ENCODE data around the gene DIS3.

DIS3 gene

DNA sequence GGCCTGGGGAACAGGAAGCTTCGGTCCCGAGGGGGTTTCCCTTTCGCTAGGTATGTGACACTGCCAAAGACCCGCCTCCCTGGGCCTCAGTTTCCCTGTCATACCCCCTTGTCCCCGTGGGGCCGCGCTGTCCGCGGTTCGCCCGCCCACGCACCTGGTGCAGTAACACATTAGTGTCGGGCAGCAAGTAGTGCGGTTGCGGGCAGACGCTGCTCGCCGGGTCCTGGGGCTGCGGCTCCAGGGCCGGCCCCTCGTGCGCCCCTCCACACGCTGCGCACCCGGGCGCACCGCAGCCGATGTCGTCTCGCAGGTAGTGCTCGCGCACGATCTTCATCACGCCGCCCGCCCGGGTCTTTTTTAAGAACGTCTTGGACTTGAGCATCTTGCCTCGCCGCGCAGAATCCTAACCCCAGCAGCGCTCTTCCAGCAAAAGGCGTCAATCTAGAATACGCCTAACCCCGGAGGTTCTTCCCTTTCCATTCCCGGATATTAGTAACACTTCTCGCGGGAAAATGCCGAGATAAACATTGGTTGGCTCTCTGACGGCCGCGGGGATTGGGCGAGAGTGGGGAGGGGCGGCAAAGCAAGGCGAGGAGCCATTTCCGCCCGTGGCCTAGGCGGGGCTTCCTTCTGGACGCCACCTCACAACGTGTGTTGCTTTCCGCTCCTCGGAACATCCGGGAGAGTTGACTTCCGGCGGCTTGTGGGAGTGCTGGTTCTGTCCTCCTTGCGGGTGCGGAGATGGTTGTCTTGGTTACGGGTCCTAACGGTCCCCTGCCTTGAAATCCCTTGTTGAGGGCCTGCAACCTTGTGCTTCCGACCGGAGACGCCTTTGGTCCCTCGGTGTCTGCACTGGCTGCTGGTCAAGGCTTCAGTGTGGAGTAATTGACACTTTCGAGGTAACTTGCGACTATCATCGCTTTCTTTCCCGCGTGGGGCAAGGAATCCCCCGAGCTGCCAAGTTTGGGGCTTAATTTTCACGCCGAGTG lies at the start of gene DIS3, which contains the start of gene PIBF1 (continued):
- TF ChIP-seq, protein P1, sequence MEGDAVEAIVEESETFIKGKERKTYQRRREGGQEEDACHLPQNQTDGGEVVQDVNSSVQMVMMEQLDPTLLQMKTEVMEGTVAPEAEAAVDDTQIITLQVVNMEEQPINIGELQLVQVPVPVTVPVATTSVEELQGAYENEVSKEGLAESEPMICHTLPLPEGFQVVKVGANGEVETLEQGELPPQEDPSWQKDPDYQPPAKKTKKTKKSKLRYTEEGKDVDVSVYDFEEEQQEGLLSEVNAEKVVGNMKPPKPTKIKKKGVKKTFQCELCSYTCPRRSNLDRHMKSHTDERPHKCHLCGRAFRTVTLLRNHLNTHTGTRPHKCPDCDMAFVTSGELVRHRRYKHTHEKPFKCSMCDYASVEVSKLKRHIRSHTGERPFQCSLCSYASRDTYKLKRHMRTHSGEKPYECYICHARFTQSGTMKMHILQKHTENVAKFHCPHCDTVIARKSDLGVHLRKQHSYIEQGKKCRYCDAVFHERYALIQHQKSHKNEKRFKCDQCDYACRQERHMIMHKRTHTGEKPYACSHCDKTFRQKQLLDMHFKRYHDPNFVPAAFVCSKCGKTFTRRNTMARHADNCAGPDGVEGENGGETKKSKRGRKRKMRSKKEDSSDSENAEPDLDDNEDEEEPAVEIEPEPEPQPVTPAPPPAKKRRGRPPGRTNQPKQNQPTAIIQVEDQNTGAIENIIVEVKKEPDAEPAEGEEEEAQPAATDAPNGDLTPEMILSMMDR (tag by site-specific recombination; IDR thresholded peaks at IDR 0.05), result peak; percentile 53
- peak; percentile 71 for TF ChIP-seq GLIS1 (tag by site-specific recombination; IDR thresholded peaks at IDR 0.05)
- TF ChIP-seq KLF8 (tag by site-specific recombination; IDR thresholded peaks at IDR 0.05), result no peak
- TF ChIP-seq, protein P2, sequence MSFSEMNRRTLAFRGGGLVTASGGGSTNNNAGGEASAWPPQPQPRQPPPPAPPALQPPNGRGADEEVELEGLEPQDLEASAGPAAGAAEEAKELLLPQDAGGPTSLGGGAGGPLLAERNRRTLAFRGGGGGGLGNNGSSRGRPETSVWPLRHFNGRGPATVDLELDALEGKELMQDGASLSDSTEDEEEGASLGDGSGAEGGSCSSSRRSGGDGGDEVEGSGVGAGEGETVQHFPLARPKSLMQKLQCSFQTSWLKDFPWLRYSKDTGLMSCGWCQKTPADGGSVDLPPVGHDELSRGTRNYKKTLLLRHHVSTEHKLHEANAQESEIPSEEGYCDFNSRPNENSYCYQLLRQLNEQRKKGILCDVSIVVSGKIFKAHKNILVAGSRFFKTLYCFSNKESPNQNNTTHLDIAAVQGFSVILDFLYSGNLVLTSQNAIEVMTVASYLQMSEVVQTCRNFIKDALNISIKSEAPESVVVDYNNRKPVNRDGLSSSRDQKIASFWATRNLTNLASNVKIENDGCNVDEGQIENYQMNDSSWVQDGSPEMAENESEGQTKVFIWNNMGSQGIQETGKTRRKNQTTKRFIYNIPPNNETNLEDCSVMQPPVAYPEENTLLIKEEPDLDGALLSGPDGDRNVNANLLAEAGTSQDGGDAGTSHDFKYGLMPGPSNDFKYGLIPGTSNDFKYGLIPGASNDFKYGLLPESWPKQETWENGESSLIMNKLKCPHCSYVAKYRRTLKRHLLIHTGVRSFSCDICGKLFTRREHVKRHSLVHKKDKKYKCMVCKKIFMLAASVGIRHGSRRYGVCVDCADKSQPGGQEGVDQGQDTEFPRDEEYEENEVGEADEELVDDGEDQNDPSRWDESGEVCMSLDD (tag by site-specific recombination; IDR thresholded peaks at IDR 0.05), result no peak
- TF ChIP-seq KLF1 (tag by site-specific recombination; IDR thresholded peaks at IDR 0.05), result no peak
- no peak for TF ChIP-seq ZNF785 (tag by site-specific recombination; IDR thresholded peaks at IDR 0.05)
- TF ChIP-seq ZBTB6 (tag by site-specific recombination; IDR thresholded peaks at IDR 0.05), result no peak
- no peak for TF ChIP-seq PRDM4 (tag by site-specific recombination; IDR thresholded peaks at IDR 0.05)
- TF ChIP-seq ZNF184 (tag by site-specific recombination; IDR thresholded peaks at IDR 0.05), result no peak
- TF ChIP-seq ZBTB20 (tag by site-specific recombination; IDR thresholded peaks at IDR 0.05), result peak; percentile 88
- peak; percentile 55; the same call in 1 of the 2 replicates for TF ChIP-seq IKZF3 (tag by site-specific recombination; IDR thresholded peaks at IDR 0.05)
- TF ChIP-seq, protein P3, sequence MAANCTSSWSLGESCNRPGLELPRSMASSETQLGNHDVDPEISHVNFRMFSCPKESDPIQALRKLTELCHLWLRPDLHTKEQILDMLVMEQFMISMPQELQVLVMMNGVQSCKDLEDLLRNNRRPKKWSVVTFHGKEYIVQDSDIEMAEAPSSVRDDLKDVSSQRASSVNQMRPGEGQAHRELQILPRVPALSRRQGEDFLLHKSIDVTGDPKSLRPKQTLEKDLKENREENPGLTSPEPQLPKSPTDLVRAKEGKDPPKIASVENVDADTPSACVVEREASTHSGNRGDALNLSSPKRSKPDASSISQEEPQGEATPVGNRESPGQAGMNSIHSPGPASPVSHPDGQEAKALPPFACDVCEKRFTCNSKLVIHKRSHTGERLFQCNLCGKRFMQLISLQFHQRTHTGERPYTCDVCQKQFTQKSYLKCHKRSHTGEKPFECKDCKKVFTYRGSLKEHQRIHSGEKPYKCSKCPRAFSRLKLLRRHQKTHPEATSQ (tag by site-specific recombination; IDR thresholded peaks at IDR 0.05), result no peak
- TF ChIP-seq, protein P4, sequence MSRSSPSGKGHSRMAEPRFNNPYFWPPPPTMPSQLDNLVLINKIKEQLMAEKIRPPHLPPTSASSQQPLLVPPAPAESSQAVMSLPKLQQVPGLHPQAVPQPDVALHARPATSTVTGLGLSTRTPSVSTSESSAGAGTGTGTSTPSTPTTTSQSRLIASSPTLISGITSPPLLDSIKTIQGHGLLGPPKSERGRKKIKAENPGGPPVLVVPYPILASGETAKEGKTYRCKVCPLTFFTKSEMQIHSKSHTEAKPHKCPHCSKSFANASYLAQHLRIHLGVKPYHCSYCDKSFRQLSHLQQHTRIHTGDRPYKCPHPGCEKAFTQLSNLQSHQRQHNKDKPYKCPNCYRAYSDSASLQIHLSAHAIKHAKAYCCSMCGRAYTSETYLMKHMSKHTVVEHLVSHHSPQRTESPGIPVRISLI (tag by site-specific recombination; IDR thresholded peaks at IDR 0.05), result no peak
- TF ChIP-seq ZNF366 (tag by site-specific recombination; conservative IDR thresholded peaks at IDR 0.05), result no peak
- TF ChIP-seq ZNF501 (tag by site-specific recombination; IDR thresholded peaks at IDR 0.05), result no peak
- TF ChIP-seq ZFP3 (tag by site-specific recombination; IDR thresholded peaks at IDR 0.05; ENCODE audit: low read depth), result no peak
- no peak for TF ChIP-seq ZNF510 (tag by site-specific recombination; IDR thresholded peaks at IDR 0.05; ENCODE audit: insufficient replicate concordance)
- TF ChIP-seq, protein P5, sequence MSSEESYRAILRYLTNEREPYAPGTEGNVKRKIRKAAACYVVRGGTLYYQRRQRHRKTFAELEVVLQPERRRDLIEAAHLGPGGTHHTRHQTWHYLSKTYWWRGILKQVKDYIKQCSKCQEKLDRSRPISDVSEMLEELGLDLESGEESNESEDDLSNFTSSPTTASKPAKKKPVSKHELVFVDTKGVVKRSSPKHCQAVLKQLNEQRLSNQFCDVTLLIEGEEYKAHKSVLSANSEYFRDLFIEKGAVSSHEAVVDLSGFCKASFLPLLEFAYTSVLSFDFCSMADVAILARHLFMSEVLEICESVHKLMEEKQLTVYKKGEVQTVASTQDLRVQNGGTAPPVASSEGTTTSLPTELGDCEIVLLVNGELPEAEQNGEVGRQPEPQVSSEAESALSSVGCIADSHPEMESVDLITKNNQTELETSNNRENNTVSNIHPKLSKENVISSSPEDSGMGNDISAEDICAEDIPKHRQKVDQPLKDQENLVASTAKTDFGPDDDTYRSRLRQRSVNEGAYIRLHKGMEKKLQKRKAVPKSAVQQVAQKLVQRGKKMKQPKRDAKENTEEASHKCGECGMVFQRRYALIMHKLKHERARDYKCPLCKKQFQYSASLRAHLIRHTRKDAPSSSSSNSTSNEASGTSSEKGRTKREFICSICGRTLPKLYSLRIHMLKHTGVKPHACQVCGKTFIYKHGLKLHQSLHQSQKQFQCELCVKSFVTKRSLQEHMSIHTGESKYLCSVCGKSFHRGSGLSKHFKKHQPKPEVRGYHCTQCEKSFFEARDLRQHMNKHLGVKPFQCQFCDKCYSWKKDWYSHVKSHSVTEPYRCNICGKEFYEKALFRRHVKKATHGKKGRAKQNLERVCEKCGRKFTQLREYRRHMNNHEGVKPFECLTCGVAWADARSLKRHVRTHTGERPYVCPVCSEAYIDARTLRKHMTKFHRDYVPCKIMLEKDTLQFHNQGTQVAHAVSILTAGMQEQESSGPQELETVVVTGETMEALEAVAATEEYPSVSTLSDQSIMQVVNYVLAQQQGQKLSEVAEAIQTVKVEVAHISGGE (tag by site-specific recombination; conservative IDR thresholded peaks at IDR 0.05; ENCODE audit: low read depth), result peak; percentile 97
- no peak for TF ChIP-seq ZNF112 (tag by site-specific recombination; IDR thresholded peaks at IDR 0.05)
- TF ChIP-seq KLF9 (tag by site-specific recombination; IDR thresholded peaks at IDR 0.05; ENCODE audit: low read depth), result no peak
- TF ChIP-seq ZNF629 (tag by site-specific recombination; IDR thresholded peaks at IDR 0.05), result peak; percentile 64
- TF ChIP-seq ZNF558 (tag by site-specific recombination; IDR thresholded peaks at IDR 0.05), result no peak
- TF ChIP-seq ZNF624 (tag by site-specific recombination; IDR thresholded peaks at IDR 0.05), result no peak
- no peak for TF ChIP-seq ZSCAN23 (tag by site-specific recombination; IDR thresholded peaks at IDR 0.05)
- TF ChIP-seq ZFP37 (tag by site-specific recombination; IDR thresholded peaks at IDR 0.05), result 0 out of 2 replicates have a peak, but pooled peaks have one; percentile 26
